HG03039 (cell line): Measurements from ENCODE around the gene GRAMD4.

Source experiments
- ATAC-seq: cut with Tn5 transposase; IDR thresholded peaks from one replicate; pipeline ENCODE4 v1.9.1; 2021; ENCODE audit warnings: mild to moderate bottlenecking, moderate library complexity; ENCODE audit not compliant: unreplicated experiment

Gene GRAMD4

DNA sequence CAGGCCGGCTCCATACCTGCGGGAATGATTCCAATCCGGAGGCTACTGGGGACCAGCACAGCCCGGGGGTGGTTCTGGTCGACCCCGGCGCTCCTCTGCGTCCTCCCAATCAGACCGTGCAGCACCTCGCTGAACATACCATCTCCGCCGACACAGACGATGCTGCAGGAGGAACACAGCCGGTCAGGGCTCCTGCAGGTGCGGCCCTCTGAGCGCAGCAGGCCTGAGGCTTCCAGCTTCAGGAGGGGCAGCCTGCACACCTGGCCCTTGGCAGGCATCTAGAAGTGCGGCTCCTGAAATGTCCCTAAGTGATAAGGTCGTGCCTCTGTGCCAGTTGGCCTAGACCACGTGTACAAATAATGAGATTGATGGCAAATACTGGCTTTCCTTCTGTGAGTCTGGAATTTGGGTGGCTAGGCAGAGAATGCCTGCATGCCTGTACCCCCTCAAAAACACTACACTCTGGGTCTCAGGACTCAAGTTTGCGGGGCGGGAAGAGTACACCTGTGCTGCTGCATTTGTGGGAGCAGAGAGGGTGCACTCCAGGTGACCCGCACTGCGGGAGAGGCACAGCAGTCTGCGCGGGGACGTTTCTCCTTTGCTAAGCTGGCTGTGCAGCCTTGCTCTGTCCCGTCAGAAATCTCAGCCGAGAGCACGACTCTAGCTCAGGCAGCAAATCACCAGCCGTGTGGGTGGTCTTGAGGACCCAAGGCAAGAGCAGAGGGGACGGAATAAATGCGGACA, 87.8 kb downstream of the GRAMD4 start:
- no peak for ATAC-seq

GRCh38 chr22:46708766-46709330, 88.7 kb downstream of the GRAMD4 start:
- no peak for ATAC-seq

GRCh38 chr22:46710806-46711205, 90.6 kb downstream of the GRAMD4 start:
- ATAC-seq = no peak

DNA sequence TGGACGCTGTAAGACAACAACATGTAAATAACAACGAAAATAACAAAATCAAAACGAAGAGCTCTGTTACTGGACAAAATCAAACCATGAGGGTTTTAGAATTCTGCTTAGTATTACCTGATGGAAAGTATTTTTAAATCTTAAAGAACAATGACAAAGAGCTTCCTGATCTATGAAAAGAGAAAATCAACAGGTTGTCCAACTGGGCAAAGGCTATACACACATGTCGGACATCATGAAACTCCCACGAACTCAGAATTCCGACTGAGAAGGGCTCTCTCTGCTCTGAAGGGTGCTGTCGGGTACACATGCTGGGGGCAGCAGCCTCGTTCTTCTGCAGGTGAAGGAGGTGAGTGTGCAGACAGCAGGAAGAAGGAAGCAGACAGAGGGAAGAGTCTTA, 92.1 kb downstream of the GRAMD4 start:
- ATAC-seq = no peak

- no peak for ATAC-seq
Observed at GRCh38 chr22:46714550-46714949, 94.4 kb downstream of the GRAMD4 start.

DNA sequence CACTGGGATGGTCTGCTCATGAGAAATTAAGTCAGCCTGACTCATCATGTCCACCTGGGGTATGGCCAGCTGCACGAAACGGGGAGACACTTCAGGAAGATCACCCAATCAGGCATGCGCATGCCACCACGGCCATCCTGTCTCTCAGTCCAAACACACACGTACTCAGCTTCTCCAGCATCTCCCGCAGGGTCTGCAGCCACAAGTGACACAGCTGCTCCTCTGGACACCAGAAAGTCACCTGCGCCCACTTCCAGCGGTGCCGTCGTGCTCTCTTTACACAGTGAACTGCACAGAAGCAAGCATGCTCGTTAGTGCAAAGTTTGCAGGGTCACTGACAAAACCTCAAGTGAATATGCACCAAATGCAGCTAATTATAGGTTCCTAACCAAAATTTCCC, 99.7 kb downstream of the GRAMD4 start:
- no peak for ATAC-seq

- ATAC-seq = no peak
Observed at GRCh38 chr22:46721501-46722085, 101.4 kb downstream of the GRAMD4 start.

DNA sequence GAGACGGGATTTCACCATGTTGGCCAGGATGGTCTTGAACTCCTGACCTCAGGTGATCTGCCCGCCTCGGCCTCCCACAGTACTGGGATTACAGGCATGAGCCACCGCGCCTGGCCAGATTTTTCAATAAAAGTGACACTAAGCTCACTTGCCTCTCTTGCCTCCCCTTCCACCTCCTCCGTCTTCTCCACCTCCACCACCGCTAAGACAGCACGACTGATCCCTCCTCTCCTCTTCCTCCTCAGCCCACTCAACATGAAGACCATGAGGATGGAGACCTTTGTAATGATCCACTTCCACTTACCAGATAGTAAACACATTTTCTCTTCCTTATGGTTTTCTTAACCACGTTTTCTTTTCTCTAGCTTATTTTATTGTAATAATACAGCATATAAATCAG, 103.7 kb downstream of the GRAMD4 start:
- no peak for ATAC-seq

DNA sequence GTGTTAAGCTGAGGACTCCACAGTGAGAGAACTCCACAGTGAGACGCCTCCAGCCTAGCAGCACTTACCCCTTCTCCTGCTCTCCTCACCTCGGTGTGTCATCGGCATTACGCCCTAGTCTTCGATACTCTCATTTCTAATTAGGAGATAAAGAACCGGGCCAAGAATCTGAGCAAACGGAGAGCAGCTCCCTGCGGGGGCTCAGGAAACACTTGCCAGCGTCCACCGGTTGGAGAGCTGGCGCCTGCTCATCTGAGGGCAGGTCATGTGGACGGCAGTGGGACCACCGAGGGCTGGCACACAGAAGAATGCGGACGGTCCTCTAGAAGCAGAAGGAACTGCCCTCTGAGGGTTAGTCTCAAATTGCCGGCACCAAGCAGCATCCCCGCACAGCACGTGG, 104.9 kb downstream of the GRAMD4 start:
- ATAC-seq = no peak

DNA sequence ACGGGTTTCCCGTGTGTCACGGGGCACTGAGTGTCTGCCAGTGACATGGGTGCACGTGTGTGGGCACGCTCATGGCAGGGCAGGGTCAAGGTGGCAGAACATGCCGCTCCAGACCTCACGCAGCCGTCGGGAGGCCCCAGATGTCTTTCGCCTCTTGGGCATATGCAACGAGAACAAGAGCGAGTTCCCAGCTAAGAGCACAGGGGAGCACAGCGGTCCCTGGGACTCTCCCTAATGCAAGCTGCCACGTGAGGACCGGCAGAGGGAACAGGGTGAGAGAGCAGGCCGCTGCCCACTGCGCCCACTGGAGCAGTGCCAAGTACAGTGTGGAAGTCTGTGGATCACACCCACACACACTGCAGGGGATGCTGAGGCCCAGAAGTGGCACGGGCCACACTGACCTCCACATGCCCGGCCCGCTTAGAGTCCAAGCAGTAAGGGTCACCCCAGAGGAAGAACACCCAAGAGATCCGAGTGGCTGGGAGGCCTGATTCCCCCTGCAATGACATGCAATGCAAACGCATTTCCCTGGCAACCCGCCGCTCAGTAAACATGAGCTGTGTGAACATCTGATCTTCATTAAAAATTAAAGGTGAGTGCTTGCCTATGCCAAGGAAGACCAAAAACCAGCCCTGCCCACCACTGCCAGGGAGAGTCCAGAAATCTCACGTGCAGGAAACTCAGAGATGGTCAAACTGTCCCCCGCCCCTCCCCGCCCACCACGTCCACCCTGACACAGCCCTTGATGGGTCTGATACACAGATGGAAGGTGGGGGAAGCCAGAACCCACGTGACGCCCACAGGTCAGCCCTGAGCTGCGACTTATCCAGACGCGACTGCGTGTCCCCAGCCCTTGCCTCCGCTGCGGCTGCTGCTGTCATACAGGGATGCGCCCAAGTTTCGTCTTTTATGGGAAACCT, 106.1 kb downstream of the GRAMD4 start:
- no peak for ATAC-seq

DNA sequence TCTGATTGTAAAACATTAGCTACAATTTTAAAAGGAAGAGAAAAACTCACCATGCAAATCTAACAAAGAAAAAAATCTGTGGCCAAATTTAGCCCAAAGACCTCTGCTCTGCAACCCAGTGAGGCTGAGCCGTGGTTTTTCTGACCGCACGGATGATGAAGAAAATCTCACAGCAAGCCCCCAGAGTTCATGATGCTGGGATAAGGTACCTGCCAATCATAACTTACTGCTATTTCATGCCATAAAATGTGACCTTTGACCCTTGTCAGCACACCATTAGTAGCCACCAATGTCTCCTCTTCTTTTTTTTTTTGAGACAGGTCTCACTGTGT, 106.8 kb downstream of the GRAMD4 start:
- no peak for ATAC-seq

DNA sequence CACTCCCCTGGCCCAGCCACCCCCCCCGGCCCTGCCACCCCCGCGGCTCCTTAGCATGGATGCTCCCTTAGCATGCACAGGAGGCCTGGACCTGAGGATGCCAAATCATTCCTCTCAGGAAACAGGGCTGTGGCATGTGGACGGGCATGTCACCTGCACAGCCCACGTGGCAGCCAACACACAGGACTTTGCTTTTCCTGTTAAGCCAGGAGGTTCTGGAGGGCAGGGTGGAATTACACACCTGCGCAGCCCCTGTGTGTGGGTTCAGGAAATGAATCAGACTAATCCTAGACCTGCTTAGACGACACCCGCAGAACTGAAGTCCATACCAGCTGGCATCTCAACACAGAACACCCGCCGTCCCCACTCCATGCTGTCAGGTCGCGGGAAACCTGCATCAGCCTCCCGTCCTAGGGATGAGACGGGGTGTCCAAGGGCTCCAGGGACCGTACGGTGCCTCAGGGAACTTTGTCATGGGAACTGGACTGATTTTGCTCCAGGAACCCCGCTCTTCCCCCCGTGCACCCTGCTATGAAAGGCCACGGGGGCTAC, 107.7 kb downstream of the GRAMD4 start:
- no peak for ATAC-seq

DNA sequence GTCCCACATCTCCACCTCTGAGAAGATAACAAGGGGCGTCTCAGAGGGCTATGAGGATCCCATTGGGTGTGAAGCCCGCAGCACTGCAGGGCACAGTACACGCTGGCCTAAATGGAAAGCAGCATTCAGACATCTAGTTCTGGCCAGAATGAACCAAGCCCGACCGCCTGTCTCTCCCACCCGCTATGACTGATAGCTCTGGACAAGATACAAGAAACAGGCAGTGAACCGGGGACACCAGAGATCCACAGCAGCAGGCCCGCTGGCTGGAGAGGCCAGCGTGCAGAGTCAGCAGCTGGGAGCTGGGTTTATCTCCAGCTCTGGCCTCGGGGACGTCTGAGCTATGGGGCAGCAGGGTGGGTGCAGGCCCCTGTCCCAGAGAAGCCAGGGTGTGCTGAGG, 108.3 kb downstream of the GRAMD4 start:
- no peak for ATAC-seq
